Measurements from ENCODE around the gene OR5D18.
"Not testable (repeated sequence)": the region's sequence is repeated elsewhere in the genome, so short reads cannot be mapped to it uniquely, and the experiment has no call there.

The OR5D18 gene

GRCh38 chr11:55819330-55819729, at the start of gene OR5D18:
Gene OR5D18, plus strand, starts transcription at chr11:55819630. Its CDS starts 0 bp downstream, at chr11:55819630.
- in situ Hi-C loops (cut with MboI; ENCODE audit: low sequenced_read_pairs): no loop called here
- no peak within 1 kb of the TSS for H3K4me3 ChIP-seq
- no peaks in the 10 kb centered on the region for H3K9me3 ChIP-seq
- H3K36me3 ChIP-seq (replicated peaks): no peaks in the 10 kb centered on the region
- DNase-seq (ENCODE audit: low spot score in 2 of 2): no peak
- no peaks in the 10 kb centered on the region for H3K27me3 ChIP-seq (ENCODE audit: low read depth)
- no peaks in the 10 kb centered on the region for H3K4me1 ChIP-seq

DNA sequence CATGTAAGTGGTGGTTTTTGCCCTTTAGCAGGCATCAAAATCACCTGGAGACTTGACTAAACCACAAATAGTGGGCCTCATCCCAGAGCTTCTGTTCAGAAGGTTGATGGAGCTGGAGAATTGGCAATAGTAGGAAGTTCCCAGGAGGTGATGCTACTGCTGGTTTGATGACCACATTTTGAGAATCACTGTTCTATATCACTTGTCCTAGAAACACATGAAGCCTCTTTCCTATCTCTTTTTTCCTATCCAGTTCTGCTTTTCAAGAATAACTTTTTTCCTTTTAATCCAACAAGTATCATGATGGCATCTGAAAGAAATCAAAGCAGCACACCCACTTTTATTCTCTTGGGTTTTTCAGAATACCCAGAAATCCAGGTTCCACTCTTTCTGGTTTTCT, 46.3 kb upstream of the OR5D18 start, which contains the start of gene OR5D13:
OR5D13 (plus strand) TSS at position 301 of the 400 bp plus-strand sequence; CDS start at position 301, 0 bp downstream.
- Histone ChIP-seq H3K9me3 (no peaks in the 10 kb centered on the region), H3K4me1 (no peaks in the 10 kb centered on the region), H3K27me3 (ENCODE audit: low read depth) (no peaks in the 10 kb centered on the region), H3K4me3 (no peak within 1 kb of the TSS), H3K36me3 (replicated peaks) (no peaks in the 10 kb centered on the region)
- in situ Hi-C loops (cut with MboI; ENCODE audit: low sequenced_read_pairs): no loop called here
- DNase-seq (ENCODE audit: low spot score in 2 of 2): no peak

DNA sequence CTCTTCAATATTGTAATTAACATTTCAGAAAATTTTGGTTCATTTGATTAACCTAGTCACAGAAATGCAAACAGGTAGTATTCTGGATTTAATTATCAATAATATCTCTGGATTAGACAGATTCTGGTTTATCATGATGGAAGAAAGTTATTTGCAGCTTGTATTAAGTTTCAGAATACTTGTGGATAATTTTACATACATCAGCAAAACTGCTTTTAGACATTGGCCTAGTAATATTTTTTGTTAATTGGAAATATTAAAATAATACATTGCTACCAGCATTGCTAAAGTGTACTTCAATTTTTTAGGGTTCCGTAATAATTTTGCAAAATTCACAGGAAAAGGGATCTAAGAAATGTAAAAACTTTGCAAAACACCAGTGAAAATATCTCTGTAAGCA, 27.8 kb upstream of the OR5D18 start:
- no peaks in the 10 kb centered on the region for H3K36me3 ChIP-seq (replicated peaks)
- no peak overlapping the region for H3K4me3 ChIP-seq
- H3K27me3 ChIP-seq (ENCODE audit: low read depth): no peaks in the 10 kb centered on the region
- no peaks in the 10 kb centered on the region for H3K4me1 ChIP-seq
- no peak for DNase-seq (ENCODE audit: low spot score in 2 of 2)
- in situ Hi-C loops (cut with MboI; ENCODE audit: low sequenced_read_pairs): no loop called here
- no peaks in the 10 kb centered on the region; the same call in none of the 2 replicates for H3K9me3 ChIP-seq

DNA sequence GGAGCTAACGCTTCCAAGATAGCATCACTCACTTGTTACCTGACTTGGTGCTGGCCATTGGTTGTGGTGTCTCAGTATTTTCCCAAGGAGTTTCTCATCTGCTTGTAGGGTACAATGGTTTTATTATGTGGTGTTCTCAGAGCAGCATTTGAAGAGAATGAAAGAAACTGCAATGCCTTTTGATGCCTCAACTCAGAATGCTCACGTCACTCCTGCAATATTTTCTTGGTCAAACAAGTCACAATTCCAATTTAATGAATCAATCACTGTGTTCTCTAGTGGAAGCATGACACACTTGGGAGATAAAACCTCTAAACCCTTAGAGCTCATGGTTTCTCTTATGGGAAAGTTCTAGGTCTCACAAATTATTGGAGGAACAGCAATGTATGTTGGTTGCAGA, 26.1 kb upstream of the OR5D18 start:
- no peaks in the 10 kb centered on the region; the same call in 1 of the 2 replicates for H3K9me3 ChIP-seq
- in situ Hi-C loops (cut with MboI; ENCODE audit: low sequenced_read_pairs): no loop called here
- no peaks in the 10 kb centered on the region for H3K4me1 ChIP-seq
- H3K4me3 ChIP-seq: no peak overlapping the region
- H3K27me3 ChIP-seq (ENCODE audit: low read depth): no peaks in the 10 kb centered on the region
- no peak for DNase-seq (ENCODE audit: low spot score in 2 of 2)
- no peaks in the 10 kb centered on the region for H3K36me3 ChIP-seq (replicated peaks)

DNA sequence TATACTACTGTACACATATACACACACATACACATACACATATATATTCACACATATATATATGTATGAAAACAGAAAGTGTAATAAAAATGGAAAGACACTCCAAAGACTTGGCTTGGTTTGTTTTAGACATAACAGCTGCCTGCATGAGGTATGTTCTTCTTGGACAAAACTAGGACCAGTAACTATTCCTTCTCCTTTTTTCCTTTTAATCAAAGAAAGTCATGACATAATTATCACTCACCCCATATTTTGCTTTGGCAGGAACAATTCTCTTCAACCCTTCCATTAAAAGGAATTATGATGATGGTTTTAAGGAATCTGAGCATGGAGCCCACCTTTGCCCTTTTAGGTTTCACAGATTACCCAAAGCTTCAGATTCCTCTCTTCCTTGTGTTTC, 24.2 kb upstream of the OR5D18 start, which contains the start of gene OR5D14:
OR5D14 (plus strand) TSS at position 301 of the 400 bp plus-strand sequence; CDS start at position 301, 0 bp downstream.
- in situ Hi-C loops (cut with MboI; ENCODE audit: low sequenced_read_pairs): no loop called here
- no peaks in the 10 kb centered on the region for H3K36me3 ChIP-seq (replicated peaks)
- DNase-seq (ENCODE audit: low spot score in 2 of 2): no peak

GRCh38 chr11:55806248-55806647, 13.2 kb upstream of the OR5D18 start:
- no peak overlapping the region for H3K4me3 ChIP-seq
- no peaks in the 10 kb centered on the region for H3K4me1 ChIP-seq
- DNase-seq (ENCODE audit: low spot score in 2 of 2): no peak
- H3K27me3 ChIP-seq (ENCODE audit: low read depth): no peaks in the 10 kb centered on the region
- in situ Hi-C loops (cut with MboI; ENCODE audit: low sequenced_read_pairs): no loop called here
- H3K36me3 ChIP-seq (replicated peaks): no peaks in the 10 kb centered on the region
- no peaks in the 10 kb centered on the region for H3K9me3 ChIP-seq

More for the DNA sequence above, 24.2 kb upstream of the OR5D18 start, which contains the start of gene OR5D14:
- Histone ChIP-seq H3K4me1 (no peaks in the 10 kb centered on the region), H3K27me3 (ENCODE audit: low read depth) (no peaks in the 10 kb centered on the region), H3K9me3 (no peaks in the 10 kb centered on the region; the same call in 1 of the 2 replicates), H3K4me3 (no peak within 1 kb of the TSS)

- Histone ChIP-seq H3K27me3 (ENCODE audit: low read depth) (no peaks in the 10 kb centered on the region), H3K9me3 (no peaks in the 10 kb centered on the region), H3K4me3 (no peak within 1 kb of the TSS), H3K36me3 (replicated peaks) (no peaks in the 10 kb centered on the region), H3K4me1 (no peaks in the 10 kb centered on the region)
- in situ Hi-C loops (cut with MboI; ENCODE audit: low sequenced_read_pairs): no loop called here
- no peak for DNase-seq (ENCODE audit: low spot score in 2 of 2)
Observed at GRCh38 chr11:55811067-55811466, 8.4 kb upstream of the OR5D18 start, which contains the start of gene OR5L1. Gene OR5L1, plus strand, starts transcription at chr11:55811367. Its CDS starts 100 bp downstream, at chr11:55811467.

DNA sequence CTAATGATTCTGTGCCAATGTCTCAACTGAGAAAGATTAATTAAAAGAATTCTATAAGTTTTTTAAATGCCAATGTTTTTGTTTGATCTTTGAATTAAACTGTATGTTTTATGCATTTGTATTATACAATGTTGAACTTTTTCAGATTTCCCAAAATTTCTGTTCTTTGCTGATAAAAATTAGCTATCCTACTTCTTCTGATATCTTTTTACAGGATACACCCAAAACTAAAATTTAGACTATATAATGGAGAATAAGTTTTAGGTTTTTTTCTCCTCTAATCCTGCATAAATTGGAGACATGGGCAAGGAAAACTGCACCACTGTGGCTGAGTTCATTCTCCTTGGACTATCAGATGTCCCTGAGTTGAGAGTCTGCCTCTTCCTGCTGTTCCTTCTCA, 7.5 kb downstream of the OR5D18 start, which contains the start of gene OR5L2:
OR5L2 (plus strand) TSS at position 301 of the 400 bp plus-strand sequence; CDS start at position 301, 0 bp downstream.
- Histone ChIP-seq H3K27me3 (ENCODE audit: low read depth) (no peaks in the 10 kb centered on the region), H3K4me1 (no peaks in the 10 kb centered on the region), H3K4me3 (no peak within 1 kb of the TSS), H3K36me3 (replicated peaks) (no peaks in the 10 kb centered on the region), H3K9me3 (no peaks in the 10 kb centered on the region)
- in situ Hi-C loops (cut with MboI; ENCODE audit: low sequenced_read_pairs): no loop called here
- no peak for DNase-seq (ENCODE audit: low spot score in 2 of 2)

GRCh38 chr11:55838452-55838851, 19.0 kb downstream of the OR5D18 start, which contains the start of gene OR5D16:
Gene OR5D16, plus strand, starts transcription at chr11:55838752. Its CDS starts 0 bp downstream, at chr11:55838752.
- Histone ChIP-seq H3K36me3 (replicated peaks) (no peaks in the 10 kb centered on the region), H3K9me3 (no peaks in the 10 kb centered on the region)
- in situ Hi-C loops (cut with MboI; ENCODE audit: low sequenced_read_pairs): no loop called here

DNA sequence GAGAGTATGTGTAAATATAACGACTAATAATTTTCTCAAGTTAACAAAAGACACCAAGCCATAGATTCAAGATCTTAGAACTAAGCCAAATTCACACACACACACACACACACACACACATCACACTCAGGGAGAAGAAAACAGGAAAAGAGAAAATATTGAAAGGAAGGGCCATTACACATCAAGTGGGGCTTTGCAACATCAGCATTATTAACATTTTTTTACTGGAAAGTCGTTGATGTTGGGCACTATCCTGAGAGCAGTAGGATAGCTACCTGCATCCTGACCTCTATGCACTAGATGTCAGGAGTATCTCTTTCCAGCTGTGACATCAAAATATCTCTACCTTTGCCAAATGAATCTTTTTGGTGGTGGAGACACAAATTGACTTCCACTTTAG, 28.0 kb downstream of the OR5D18 start:
- Histone ChIP-seq H3K4me3 (no peak overlapping the region), H3K36me3 (replicated peaks) (no peaks in the 10 kb centered on the region), H3K9me3 (no peaks in the 10 kb centered on the region), H3K4me1 (no peaks in the 10 kb centered on the region), H3K27me3 (ENCODE audit: low read depth) (no peaks in the 10 kb centered on the region)
- DNase-seq (ENCODE audit: low spot score in 2 of 2): no peak
- in situ Hi-C loops (cut with MboI; ENCODE audit: low sequenced_read_pairs): no loop called here

More at GRCh38 chr11:55838452-55838851, 19.0 kb downstream of the OR5D18 start, which contains the start of gene OR5D16:
- Histone ChIP-seq H3K4me1 (no peaks in the 10 kb centered on the region), H3K27me3 (ENCODE audit: low read depth) (no peaks in the 10 kb centered on the region), H3K4me3 (no peak within 1 kb of the TSS)
- DNase-seq (ENCODE audit: low spot score in 2 of 2): no peak

DNA sequence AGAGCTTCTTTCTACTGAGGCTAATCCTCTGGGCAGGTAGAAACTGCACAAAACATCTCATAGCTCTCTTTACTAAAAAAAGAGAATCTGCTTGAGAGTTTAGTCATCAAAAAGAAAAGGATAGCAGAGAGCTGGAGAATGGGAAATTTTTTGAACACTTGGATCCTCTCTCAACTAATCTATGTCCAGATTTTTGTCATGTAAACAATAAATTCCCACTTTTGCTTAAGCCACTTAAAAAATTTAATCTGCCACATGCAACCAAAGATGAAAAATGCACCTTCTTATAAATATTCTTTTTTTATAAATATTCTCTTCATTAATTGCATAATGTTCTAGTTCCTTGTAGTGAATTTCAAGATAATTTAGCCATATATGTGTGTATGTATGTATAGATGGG, 29.6 kb downstream of the OR5D18 start:
- Histone ChIP-seq H3K27me3 (ENCODE audit: low read depth) (no peaks in the 10 kb centered on the region), H3K36me3 (replicated peaks) (no peaks in the 10 kb centered on the region), H3K9me3 (no peaks in the 10 kb centered on the region), H3K4me3 (no peak overlapping the region), H3K4me1 (no peaks in the 10 kb centered on the region)
- in situ Hi-C loops (cut with MboI; ENCODE audit: low sequenced_read_pairs): no loop called here
- no peak for DNase-seq (ENCODE audit: low spot score in 2 of 2)

- H3K36me3 ChIP-seq (replicated peaks): no peaks in the 10 kb centered on the region
- no peaks in the 10 kb centered on the region for H3K9me3 ChIP-seq
- H3K27me3 ChIP-seq (ENCODE audit: low read depth): no peaks in the 10 kb centered on the region
- H3K4me3 ChIP-seq: no peak overlapping the region
- in situ Hi-C loops (cut with MboI; ENCODE audit: low sequenced_read_pairs): no loop called here
- no peak for DNase-seq (ENCODE audit: low spot score in 2 of 2)
- no peaks in the 10 kb centered on the region for H3K4me1 ChIP-seq
Observed at GRCh38 chr11:55852141-55852540, 32.7 kb downstream of the OR5D18 start.

GRCh38 chr11:55854704-55855103, 35.3 kb downstream of the OR5D18 start:
- no peaks in the 10 kb centered on the region; the same call in 1 of the 2 replicates for H3K9me3 ChIP-seq
- in situ Hi-C loops (cut with MboI; ENCODE audit: low sequenced_read_pairs): no loop called here
- no peaks in the 10 kb centered on the region for H3K4me1 ChIP-seq

GRCh38 chr11:55867354-55867753, 47.9 kb downstream of the OR5D18 start:
- H3K27me3 ChIP-seq (ENCODE audit: low read depth); H3K9me3 ChIP-seq; H3K4me3 ChIP-seq; DNase-seq (ENCODE audit: low spot score in 2 of 2); in situ Hi-C loops (cut with MboI; ENCODE audit: low sequenced_read_pairs); H3K36me3 ChIP-seq (replicated peaks); H3K4me1 ChIP-seq: not testable (repeated sequence)

More at GRCh38 chr11:55854704-55855103, 35.3 kb downstream of the OR5D18 start:
- Histone ChIP-seq H3K27me3 (ENCODE audit: low read depth) (no peaks in the 10 kb centered on the region), H3K36me3 (replicated peaks) (no peaks in the 10 kb centered on the region), H3K4me3 (no peak overlapping the region)
- DNase-seq (ENCODE audit: low spot score in 2 of 2): no peak

All from HAP-1 (cell line).